Sigmoid colon (tissue), 4 donors: ENCODE results near the gene PRTN3.

ENCODE experiments used
- EP300 ChIP-seq, 4 donors: sonication (generic); formaldehyde crosslinking; IDR thresholded peaks; one replicate each; pipeline ENCODE4 v1.6.1; 2017; ENCODE audit warnings: antibody characterized with exemption in 4 of 4
- POLR2A ChIP-seq, 2 donors: fragments of 450-650 bp; IDR thresholded peaks; one replicate each; pipeline ENCODE4 v1.6.1; 2016; ENCODE audit warnings: antibody characterized with exemption in 2 of 2, mild to moderate bottlenecking in 2 of 2, moderate library complexity in 2 of 2
- POLR2AphosphoS5 ChIP-seq, 4 donors: sonication (generic); formaldehyde crosslinking; IDR thresholded peaks; one replicate each; pipeline ENCODE4 v1.6.1; 2017; ENCODE audit warnings: antibody characterized with exemption in 4 of 4
- TF ChIP-seq, protein P1 (sequence below), 4 experiments: fragments of 450-650 bp in 3 of 4; fragments of 200-600 bp in 1 of 4; IDR thresholded peaks; one replicate each; pipeline ENCODE4 v1.5.1; 2016 to 2019; ENCODE audit warnings: antibody characterized with exemption in 4 of 4, mild to moderate bottlenecking in 3 of 4, moderate library complexity in 2 of 4

DNA sequence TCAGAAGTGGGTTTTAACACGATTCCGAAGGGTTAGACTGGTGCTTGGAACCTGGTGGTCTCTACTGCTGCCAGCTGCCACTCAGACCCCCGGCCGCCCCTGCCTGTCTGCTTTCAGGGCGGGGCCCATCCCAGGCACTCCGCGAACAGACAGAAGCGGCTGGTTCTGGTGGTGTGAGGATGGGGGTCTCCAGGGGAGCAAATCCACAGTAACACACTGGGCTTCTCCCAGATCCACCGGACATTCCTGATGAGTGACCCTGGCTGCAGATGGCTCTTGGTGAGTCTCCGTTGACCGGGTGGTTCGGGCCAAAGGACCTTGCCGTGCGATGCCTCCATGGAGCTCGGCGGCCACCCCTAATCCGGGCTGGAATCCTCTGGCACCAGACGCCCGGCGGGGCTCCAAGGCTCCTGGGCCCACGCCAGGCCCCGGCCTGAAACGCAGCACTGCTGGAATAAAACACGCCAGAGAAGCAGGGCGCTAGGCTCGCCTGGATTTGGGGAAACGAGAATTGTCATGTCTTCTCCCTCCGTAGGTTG, 45.7 kb upstream of the PRTN3 start:
- no peak for TF ChIP-seq POLR2A (IDR thresholded peaks at IDR 0.05)
- TF ChIP-seq, protein P1, sequence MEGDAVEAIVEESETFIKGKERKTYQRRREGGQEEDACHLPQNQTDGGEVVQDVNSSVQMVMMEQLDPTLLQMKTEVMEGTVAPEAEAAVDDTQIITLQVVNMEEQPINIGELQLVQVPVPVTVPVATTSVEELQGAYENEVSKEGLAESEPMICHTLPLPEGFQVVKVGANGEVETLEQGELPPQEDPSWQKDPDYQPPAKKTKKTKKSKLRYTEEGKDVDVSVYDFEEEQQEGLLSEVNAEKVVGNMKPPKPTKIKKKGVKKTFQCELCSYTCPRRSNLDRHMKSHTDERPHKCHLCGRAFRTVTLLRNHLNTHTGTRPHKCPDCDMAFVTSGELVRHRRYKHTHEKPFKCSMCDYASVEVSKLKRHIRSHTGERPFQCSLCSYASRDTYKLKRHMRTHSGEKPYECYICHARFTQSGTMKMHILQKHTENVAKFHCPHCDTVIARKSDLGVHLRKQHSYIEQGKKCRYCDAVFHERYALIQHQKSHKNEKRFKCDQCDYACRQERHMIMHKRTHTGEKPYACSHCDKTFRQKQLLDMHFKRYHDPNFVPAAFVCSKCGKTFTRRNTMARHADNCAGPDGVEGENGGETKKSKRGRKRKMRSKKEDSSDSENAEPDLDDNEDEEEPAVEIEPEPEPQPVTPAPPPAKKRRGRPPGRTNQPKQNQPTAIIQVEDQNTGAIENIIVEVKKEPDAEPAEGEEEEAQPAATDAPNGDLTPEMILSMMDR (IDR thresholded peaks at IDR 0.05): no peak
- TF ChIP-seq POLR2AphosphoS5 (IDR thresholded peaks at IDR 0.05): no peak
- no peak for TF ChIP-seq EP300 (IDR thresholded peaks at IDR 0.05)
